Stimulated activated naive B cell treated with anti-CD40 and anti-IgM and Interleukin-4, amounts not matched to agents 10 μg/mL and 1 μg/mL and 100 μg/mL, for 72 hours (primary cell): ENCODE data around the gene ACKR1.

Experiments used
- ATAC-seq, 2 donors: fragments of 150-1000 bp; cut with Tn5 transposase; replicated peaks; 2 replicates each; pipeline ENCODE4 v1.10.0; 2021; ENCODE audit warnings: moderate library complexity in 1 of 2
- DNase-seq: peaks from one replicate; pipeline ENCODE4 v3.0.0; 2021
- H3K27ac Mint-ChIP-seq: one replicate; pipeline ENCODE4 v1.8.0; 2022; ENCODE audit warnings: mild to moderate bottlenecking, mixed read lengths
- H3K27me3 Mint-ChIP-seq, 2 donors: one replicate each; pipeline ENCODE4 v1.8.0; 2022; ENCODE audit warnings: mixed read lengths in 2 of 2
- H3K36me3 Mint-ChIP-seq, 2 donors: one replicate each; pipeline ENCODE4 v1.8.0; 2022; ENCODE audit warnings: mixed read lengths in 2 of 2, mild to moderate bottlenecking in 1 of 2
- H3K4me1 Mint-ChIP-seq, 2 donors: one replicate each; pipeline ENCODE4 v1.8.0; 2022; ENCODE audit warnings: mixed read lengths in 2 of 2, mild to moderate bottlenecking in 1 of 2
- H3K4me3 Mint-ChIP-seq, 2 donors: one replicate each; pipeline ENCODE4 v1.8.0; 2022; ENCODE audit warnings: mild to moderate bottlenecking in 2 of 2, mixed read lengths in 2 of 2, moderate library complexity in 1 of 2
- H3K9me3 Mint-ChIP-seq, 2 donors: one replicate each; pipeline ENCODE4 v1.8.0; 2022; ENCODE audit warnings: mixed read lengths in 2 of 2, mild to moderate bottlenecking in 1 of 2

The ACKR1 gene

GRCh38 chr1:159200769-159201168 lies 3.9 kb upstream of the ACKR1 start:
- Mint-ChIP-seq H3K27ac (no peak overlapping the region), H3K4me1 (peaks cover 8 to 15% of the 10 kb centered on the region in 2 donors), H3K36me3 (no peaks in the 10 kb centered on the region), H3K4me3 (no peak overlapping the region), H3K27me3 (peaks cover 76 to 79% of the 10 kb centered on the region in 2 donors), H3K9me3 (no peaks in the 10 kb centered on the region)
- no peak for DNase-seq
- ATAC-seq = no peak

GRCh38 chr1:159201642-159202041 lies 3.0 kb upstream of the ACKR1 start:
- no peaks in the 10 kb centered on the region for H3K36me3 Mint-ChIP-seq
- no peak for ATAC-seq
- no peak overlapping the region for H3K4me3 Mint-ChIP-seq
- H3K27me3 Mint-ChIP-seq = peaks cover 74 to 77% of the 10 kb centered on the region in 2 donors
- no peak for DNase-seq
- H3K27ac Mint-ChIP-seq = no peak overlapping the region
- peaks cover 11 to 20% of the 10 kb centered on the region in 2 donors for H3K4me1 Mint-ChIP-seq
- no peaks in the 10 kb centered on the region for H3K9me3 Mint-ChIP-seq

- H3K27ac Mint-ChIP-seq = no peak overlapping the region
- peaks cover 31 to 32% of the 10 kb centered on the region in 2 donors for H3K4me1 Mint-ChIP-seq
- no peak for DNase-seq
- H3K27me3 Mint-ChIP-seq = peaks cover 79 to 90% of the 10 kb centered on the region in 2 donors
- ATAC-seq = no peak
- no peaks in the 10 kb centered on the region for H3K36me3 Mint-ChIP-seq
- no peak overlapping the region for H3K4me3 Mint-ChIP-seq
- H3K9me3 Mint-ChIP-seq = no peaks in the 10 kb centered on the region
These were observed 1.1 kb upstream of the ACKR1 start for GRCh38 chr1:159203610-159204009.

GRCh38 chr1:159205225-159205624 lies 550 bp downstream of the ACKR1 start:
- ATAC-seq (no peak), DNase-seq (no peak)
- H3K36me3 Mint-ChIP-seq = no peaks in the 10 kb centered on the region
- H3K27me3 Mint-ChIP-seq = peaks cover 83 to 92% of the 10 kb centered on the region in 2 donors
- H3K4me1 Mint-ChIP-seq = peaks cover 32% of the 10 kb centered on the region in 2 donors
- no peak overlapping the region for H3K27ac Mint-ChIP-seq
- H3K4me3 Mint-ChIP-seq = no peak overlapping the region
- no peaks in the 10 kb centered on the region for H3K9me3 Mint-ChIP-seq

GRCh38 chr1:159206110-159206509 lies 1.4 kb downstream of the ACKR1 start:
- peaks cover 32% of the 10 kb centered on the region in 2 donors for H3K4me1 Mint-ChIP-seq
- no peak overlapping the region for H3K27ac Mint-ChIP-seq
- H3K27me3 Mint-ChIP-seq = peaks cover 85 to 93% of the 10 kb centered on the region in 2 donors
- no peak overlapping the region for H3K4me3 Mint-ChIP-seq
- no peaks in the 10 kb centered on the region for H3K36me3 Mint-ChIP-seq
- ATAC-seq (no peak), DNase-seq (no peak)
- H3K9me3 Mint-ChIP-seq = no peaks in the 10 kb centered on the region

GRCh38 chr1:159207080-159207479 lies 2.4 kb downstream of the ACKR1 start:
- Mint-ChIP-seq H3K4me1 (peaks cover 31 to 40% of the 10 kb centered on the region in 2 donors), H3K27me3 (peaks cover 84 to 93% of the 10 kb centered on the region in 2 donors), H3K4me3 (no peak overlapping the region), H3K36me3 (no peaks in the 10 kb centered on the region), H3K9me3 (no peaks in the 10 kb centered on the region), H3K27ac (no peak overlapping the region)
- peak in 1 of 2 donors; percentile 33 for ATAC-seq
- no peak for DNase-seq

- peaks cover 31 to 40% of the 10 kb centered on the region in 2 donors for H3K4me1 Mint-ChIP-seq
- no peaks in the 10 kb centered on the region for H3K9me3 Mint-ChIP-seq
- peaks cover 81 to 90% of the 10 kb centered on the region in 2 donors for H3K27me3 Mint-ChIP-seq
- ATAC-seq (no peak), DNase-seq (no peak)
- no peak overlapping the region for H3K27ac Mint-ChIP-seq
- H3K36me3 Mint-ChIP-seq = no peaks in the 10 kb centered on the region
- H3K4me3 Mint-ChIP-seq = no peak overlapping the region
These were observed 3.1 kb downstream of the ACKR1 start for GRCh38 chr1:159207774-159208173.

GRCh38 chr1:159208175-159208825 lies 3.6 kb downstream of the ACKR1 start:
- ATAC-seq (no peak), DNase-seq (no peak)
- Mint-ChIP-seq H3K36me3 (no peaks in the 10 kb centered on the region), H3K9me3 (no peaks in the 10 kb centered on the region), H3K27ac (no peak overlapping the region), H3K27me3 (peaks cover 81 to 88% of the 10 kb centered on the region in 2 donors), H3K4me3 (no peak overlapping the region), H3K4me1 (peaks cover 33 to 40% of the 10 kb centered on the region in 2 donors)

GRCh38 chr1:159209061-159209460 lies 4.4 kb downstream of the ACKR1 start:
- Mint-ChIP-seq H3K4me3 (no peak overlapping the region), H3K9me3 (no peaks in the 10 kb centered on the region), H3K4me1 (peaks cover 32 to 39% of the 10 kb centered on the region in 2 donors), H3K36me3 (no peaks in the 10 kb centered on the region), H3K27me3 (peaks cover 81 to 87% of the 10 kb centered on the region in 2 donors), H3K27ac (no peak overlapping the region)
- ATAC-seq (no peak), DNase-seq (no peak)

- H3K27me3 Mint-ChIP-seq = peaks cover 75 to 85% of the 10 kb centered on the region in 2 donors
- H3K9me3 Mint-ChIP-seq = no peaks in the 10 kb centered on the region
- ATAC-seq = peak; percentile 59 to 65
- no peak overlapping the region for H3K27ac Mint-ChIP-seq
- peak; percentile 26 for DNase-seq
- no peaks in the 10 kb centered on the region for H3K36me3 Mint-ChIP-seq
- H3K4me1 Mint-ChIP-seq = peaks cover 20 to 30% of the 10 kb centered on the region in 2 donors
- H3K4me3 Mint-ChIP-seq = peak overlapping the region in 1 of 2 donors; percentile 44
These were observed 6.9 kb downstream of the ACKR1 start for GRCh38 chr1:159211331-159212136.

GRCh38 chr1:159212596-159212995 lies 7.9 kb downstream of the ACKR1 start:
- H3K4me1 Mint-ChIP-seq = peaks cover 10 to 20% of the 10 kb centered on the region in 2 donors
- no peak for ATAC-seq
- H3K9me3 Mint-ChIP-seq = no peaks in the 10 kb centered on the region
- H3K27me3 Mint-ChIP-seq = peaks cover 74 to 85% of the 10 kb centered on the region in 2 donors
- H3K4me3 Mint-ChIP-seq = no peak overlapping the region
- no peak overlapping the region for H3K27ac Mint-ChIP-seq
- H3K36me3 Mint-ChIP-seq = no peaks in the 10 kb centered on the region
- DNase-seq = no peak

- no peak for DNase-seq
- Mint-ChIP-seq H3K4me3 (no peak overlapping the region), H3K27me3 (peaks cover 62 to 82% of the 10 kb centered on the region in 2 donors), H3K27ac (no peak overlapping the region), H3K36me3 (no peaks in the 10 kb centered on the region), H3K4me1 (peaks cover 5 to 8% of the 10 kb centered on the region in 2 donors), H3K9me3 (no peaks in the 10 kb centered on the region)
- ATAC-seq = peak; percentile 51 to 63
These were observed 9.6 kb downstream of the ACKR1 start for GRCh38 chr1:159214149-159214760.

- ATAC-seq = no peak
- Mint-ChIP-seq H3K27ac (no peak overlapping the region), H3K4me3 (no peak overlapping the region), H3K9me3 (no peaks in the 10 kb centered on the region), H3K4me1 (peaks cover 0 to 2% of the 10 kb centered on the region in 2 donors), H3K27me3 (peaks cover 40 to 45% of the 10 kb centered on the region in 2 donors), H3K36me3 (no peaks in the 10 kb centered on the region)
- DNase-seq = no peak
These were observed 14.3 kb downstream of the ACKR1 start for GRCh38 chr1:159218649-159219636.
